Esophagus squamous epithelium (tissue), 5 donors: ENCODE data around the gene UAP1. TPM values are rescaled to one million over a fixed set of nuclear protein-coding genes. Genes with fewer than 3 reads are reported as not detected.
A peak's percentile ranks its signal among the peaks of the same experiment; 100 is the strongest.

Source experiments
- DNase-seq: peaks from one replicate; lab custom pipeline; 2025; lab: John Stamatoyannopoulos, UW
- H3K27ac ChIP-seq, 4 donors: fragments of 200-600 bp; sonication (generic); one replicate each; pipeline ENCODE4 v1.5.1; 2016 to 2019; ENCODE audit warnings: mild to moderate bottlenecking in 1 of 4
- H3K27me3 ChIP-seq, 4 donors: fragments of 200-600 bp; sonication (generic); 1 replicate in 3 of 4; 2 replicates in 1 of 4; pipeline versions ENCODE4 v1.5.1 to v1.6.0; 2017 to 2021; ENCODE audit warnings: antibody characterized with exemption in 1 of 4
- H3K36me3 ChIP-seq, 3 donors: fragments of 200-600 bp; sonication (generic); one replicate each; pipeline ENCODE4 v1.5.1; 2016 to 2019
- H3K4me1 ChIP-seq, 3 donors: fragments of 200-600 bp; sonication (generic); one replicate each; pipeline ENCODE4 v1.5.1; 2017 to 2019
- H3K4me3 ChIP-seq, 4 donors: fragments of 200-600 bp; sonication (generic); 1 replicate in 3 of 4; 2 replicates in 1 of 4; pipeline ENCODE4 v1.5.1; 2016 to 2019; ENCODE audit warnings: mild to moderate bottlenecking in 2 of 4, moderate library complexity in 1 of 4
- H3K9me3 ChIP-seq, 3 donors: fragments of 200-600 bp; sonication (generic); one replicate each; pipeline ENCODE4 v1.5.1; 2016 to 2019
- POLR2A ChIP-seq, 4 donors: fragments of 450-650 bp; IDR thresholded peaks; one replicate each; pipeline ENCODE4 v1.6.1; 2017; ENCODE audit warnings: antibody characterized with exemption in 4 of 4, mild to moderate bottlenecking in 4 of 4, moderate library complexity in 3 of 4
- WGBS, 2 donors: methylation state at CpG; one replicate each; pipeline ENCODE4 v1.1.5; 2018; 5-methylcytosine and 5-hydroxymethylcytosine counted together
- intact Hi-C: fragments of 100-400 bp; cut with DNase I; formaldehyde crosslinking; loops from one replicate; pipeline ENCODE4 v1.15.0; 2022
- total RNA-seq, 4 donors: library from RNA; depleted of rRNA; stranded (reverse); fragments of >200 nt; gene quantifications; one replicate each; pipeline ENCODE4 v1.1.0, GENCODE V29; 2016
- TF ChIP-seq, protein P1 (sequence below), 6 experiments: fragments of 450-650 bp in 4 of 6; fragments of 200-600 bp in 2 of 6; sonication (generic) in 2 of 6; IDR thresholded peaks; one replicate each; pipeline ENCODE4 v1.5.1; 2016 to 2019; ENCODE audit warnings: antibody characterized with exemption in 6 of 6, mild to moderate bottlenecking in 4 of 6, moderate library complexity in 4 of 6
- donor health status: DM: yes; HTN: yes; CAD: no.

Gene UAP1
- total RNA-seq, 4 donors from 2014 or later: 36.4 to 64.3 (median 49.3) TPM

DNA sequence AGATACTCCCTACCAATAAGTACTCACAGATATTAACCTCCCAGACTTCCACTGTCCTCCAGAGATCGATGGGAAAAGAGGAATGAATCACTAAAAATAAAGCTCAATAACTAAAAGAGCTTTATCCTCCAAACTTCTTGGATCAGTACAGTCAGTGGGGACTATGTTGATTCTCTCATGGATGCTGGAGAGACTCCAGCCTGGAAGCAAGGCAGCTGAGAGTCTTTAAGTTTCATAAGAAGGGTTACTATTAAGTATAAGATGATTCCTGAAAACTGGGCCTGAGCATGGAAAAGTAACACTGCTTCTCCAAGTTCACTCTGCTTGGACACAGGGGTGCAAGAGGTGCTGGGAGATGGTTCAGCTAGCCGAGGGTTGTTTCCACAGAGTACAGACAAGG is 64.6 kb downstream of the UAP1 start:
- TF ChIP-seq, protein P1, sequence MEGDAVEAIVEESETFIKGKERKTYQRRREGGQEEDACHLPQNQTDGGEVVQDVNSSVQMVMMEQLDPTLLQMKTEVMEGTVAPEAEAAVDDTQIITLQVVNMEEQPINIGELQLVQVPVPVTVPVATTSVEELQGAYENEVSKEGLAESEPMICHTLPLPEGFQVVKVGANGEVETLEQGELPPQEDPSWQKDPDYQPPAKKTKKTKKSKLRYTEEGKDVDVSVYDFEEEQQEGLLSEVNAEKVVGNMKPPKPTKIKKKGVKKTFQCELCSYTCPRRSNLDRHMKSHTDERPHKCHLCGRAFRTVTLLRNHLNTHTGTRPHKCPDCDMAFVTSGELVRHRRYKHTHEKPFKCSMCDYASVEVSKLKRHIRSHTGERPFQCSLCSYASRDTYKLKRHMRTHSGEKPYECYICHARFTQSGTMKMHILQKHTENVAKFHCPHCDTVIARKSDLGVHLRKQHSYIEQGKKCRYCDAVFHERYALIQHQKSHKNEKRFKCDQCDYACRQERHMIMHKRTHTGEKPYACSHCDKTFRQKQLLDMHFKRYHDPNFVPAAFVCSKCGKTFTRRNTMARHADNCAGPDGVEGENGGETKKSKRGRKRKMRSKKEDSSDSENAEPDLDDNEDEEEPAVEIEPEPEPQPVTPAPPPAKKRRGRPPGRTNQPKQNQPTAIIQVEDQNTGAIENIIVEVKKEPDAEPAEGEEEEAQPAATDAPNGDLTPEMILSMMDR (IDR thresholded peaks at IDR 0.05): no peak
- no peak for TF ChIP-seq POLR2A (IDR thresholded peaks at IDR 0.05)
- 48 to 49% methylated on average over 2 of the region's 2 CpGs for WGBS, 2 donors
- Histone ChIP-seq H3K9me3 (no peaks in the 10 kb centered on the region), H3K27me3 (no peaks in the 10 kb centered on the region), H3K36me3 (no peaks in the 10 kb centered on the region), H3K4me3 (peak overlapping the region in 2 of 4 donors; percentile 20 to 47), H3K4me1 (peaks cover 0 to 25% (median 7%) of the 10 kb centered on the region in 3 donors), H3K27ac (peak overlapping the region; percentile 45 to 70 (median 64))
- intact Hi-C loops: no loop called here
- DNase-seq: no peak

DNA sequence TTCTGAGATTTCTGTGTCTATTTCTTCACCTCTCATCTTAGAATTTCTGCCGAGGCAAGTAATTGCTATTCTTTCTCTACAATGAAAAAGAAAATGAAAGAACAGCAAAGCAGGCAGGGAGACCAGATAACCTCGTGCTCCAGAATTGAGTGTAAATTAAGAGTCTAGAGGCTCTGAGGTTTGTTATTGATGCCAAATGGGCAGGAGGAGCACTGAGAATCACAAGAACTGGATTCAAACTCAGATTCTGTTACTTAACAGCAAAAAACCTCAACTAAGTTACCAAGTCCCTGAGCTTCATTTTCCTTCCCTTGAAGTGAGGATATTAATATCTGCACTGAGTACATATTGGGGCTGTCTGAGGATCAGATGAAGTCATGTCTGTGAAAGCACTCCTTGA is 65.2 kb downstream of the UAP1 start:
- Histone ChIP-seq H3K9me3 (no peaks in the 10 kb centered on the region), H3K4me3 (peak overlapping the region in 2 of 4 donors; percentile 20 to 47), H3K36me3 (no peaks in the 10 kb centered on the region), H3K27me3 (no peaks in the 10 kb centered on the region), H3K4me1 (peaks cover 0 to 25% (median 7%) of the 10 kb centered on the region in 3 donors), H3K27ac (peak overlapping the region; percentile 45 to 70 (median 64))
- no peak for DNase-seq
- intact Hi-C loops: no loop called here
- TF ChIP-seq POLR2A (IDR thresholded peaks at IDR 0.05): no peak
- TF ChIP-seq, protein P1 (IDR thresholded peaks at IDR 0.05): no peak
- 3 to 9% methylated on average over 2 of the region's 2 CpGs for WGBS, 2 donors

DNA sequence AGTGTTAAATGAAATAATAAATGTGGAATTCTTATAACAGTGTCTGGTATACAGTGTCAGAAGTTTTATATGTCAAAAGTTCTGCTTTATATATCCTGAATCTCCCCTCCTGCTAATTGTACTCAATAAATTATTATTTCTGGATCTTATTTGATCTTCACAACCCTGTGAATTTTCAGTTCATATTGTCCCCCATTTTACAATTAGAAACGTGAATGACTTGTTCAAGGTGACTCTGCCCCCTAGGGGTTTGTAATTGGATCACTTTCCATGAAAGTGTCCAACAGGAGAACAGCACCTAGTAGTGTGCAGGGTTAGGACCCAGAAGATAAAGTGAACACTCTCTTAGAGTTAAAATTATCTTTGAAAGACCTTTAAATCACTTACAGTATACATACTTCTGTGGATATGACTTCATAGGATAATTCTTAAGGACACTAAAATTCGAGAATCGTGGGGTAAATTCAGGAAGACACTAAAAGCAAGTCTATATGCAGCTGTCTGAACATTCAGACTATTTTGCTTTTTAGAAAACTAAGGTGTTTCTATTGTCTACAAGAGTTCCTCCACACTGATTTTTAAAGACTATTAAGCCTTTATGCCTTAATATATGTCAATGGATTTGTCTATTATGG is 66.3 kb downstream of the UAP1 start:
- TF ChIP-seq, protein P1 (IDR thresholded peaks at IDR 0.05): peak in 3 of 6 experiments; percentile 18 to 39 (median 26)
- no peak for TF ChIP-seq POLR2A (IDR thresholded peaks at IDR 0.05)
- no peaks in the 10 kb centered on the region for H3K36me3 ChIP-seq
- no peak overlapping the region for H3K4me3 ChIP-seq
- intact Hi-C loops: no loop called here
- H3K4me1 ChIP-seq: peaks cover 0 to 25% (median 7%) of the 10 kb centered on the region in 3 donors
- no peak overlapping the region for H3K27ac ChIP-seq
- H3K9me3 ChIP-seq: no peaks in the 10 kb centered on the region
- 61 to 63% methylated on average over 3 of the region's 3 CpGs for WGBS, 2 donors
- no peaks in the 10 kb centered on the region for H3K27me3 ChIP-seq
- DNase-seq: no peak

DNA sequence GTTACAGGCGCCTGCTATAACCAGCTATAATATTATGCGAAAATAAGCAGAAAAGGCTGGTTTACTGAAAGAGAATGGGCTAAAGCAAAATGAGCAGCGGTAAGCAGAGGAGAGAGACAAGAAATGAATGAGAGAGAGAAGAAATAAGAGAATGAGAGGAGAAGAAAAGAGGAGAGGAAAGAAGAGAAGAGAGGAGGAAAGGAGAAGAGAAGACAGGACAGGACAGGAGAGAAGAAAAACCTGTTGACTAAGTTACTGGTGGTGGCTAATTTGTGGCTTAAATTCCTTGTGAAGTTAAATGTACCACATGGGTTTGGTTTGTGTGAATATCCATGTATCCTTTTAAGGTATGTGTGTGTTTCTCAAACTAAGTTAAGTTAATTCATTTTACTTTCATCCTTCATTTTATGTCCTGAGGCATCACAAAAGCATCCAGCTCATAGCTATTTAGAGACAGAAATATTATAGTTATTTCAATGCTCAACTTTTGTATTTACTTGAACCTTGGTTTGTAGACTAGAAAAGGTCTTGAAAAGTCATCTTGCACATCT is 67.6 kb downstream of the UAP1 start:
- intact Hi-C loops: no loop called here
- 89 to 95% methylated on average over 3 of the region's 3 CpGs for WGBS, 2 donors
- H3K9me3 ChIP-seq: no peaks in the 10 kb centered on the region
- no peaks in the 10 kb centered on the region for H3K36me3 ChIP-seq
- peaks cover 0 to 25% (median 7%) of the 10 kb centered on the region in 3 donors for H3K4me1 ChIP-seq
- TF ChIP-seq POLR2A (IDR thresholded peaks at IDR 0.05): no peak
- TF ChIP-seq, protein P1 (IDR thresholded peaks at IDR 0.05): no peak
- no peak overlapping the region for H3K4me3 ChIP-seq
- no peaks in the 10 kb centered on the region for H3K27me3 ChIP-seq
- peak overlapping the region in 3 of 4 donors; percentile 83 to 86 (median 85) for H3K27ac ChIP-seq
- DNase-seq: no peak

DNA sequence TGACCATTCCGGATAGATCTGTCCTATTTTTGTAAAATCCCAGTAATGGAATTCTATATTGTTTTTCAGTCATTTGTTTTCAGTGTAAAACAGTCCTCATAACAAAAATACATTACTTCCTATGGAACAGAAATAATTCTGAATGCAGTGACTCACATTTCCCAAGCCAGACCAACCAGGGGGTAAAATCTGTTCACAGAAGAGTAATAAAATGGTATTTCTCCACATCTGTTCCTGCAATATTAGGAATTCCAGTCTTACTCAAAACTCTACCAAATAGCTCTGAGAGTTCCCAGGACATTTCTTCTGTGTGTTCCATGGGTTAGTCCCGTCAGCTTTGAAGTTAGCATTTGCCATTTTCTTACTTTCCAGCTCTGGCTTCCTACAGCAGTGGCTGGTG is 68.1 kb downstream of the UAP1 start:
- intact Hi-C loops: no loop called here
- Histone ChIP-seq H3K9me3 (no peaks in the 10 kb centered on the region), H3K4me3 (no peak overlapping the region), H3K27ac (peak overlapping the region in 3 of 4 donors; percentile 83 to 86 (median 85)), H3K36me3 (no peaks in the 10 kb centered on the region), H3K27me3 (no peaks in the 10 kb centered on the region), H3K4me1 (peaks cover 0 to 27% (median 7%) of the 10 kb centered on the region in 3 donors)
- DNase-seq: no peak
- WGBS, 2 donors: 77 to 79% methylated on average over 2 of the region's 2 CpGs
- no peak for TF ChIP-seq POLR2A (IDR thresholded peaks at IDR 0.05)
- TF ChIP-seq, protein P1 (IDR thresholded peaks at IDR 0.05): no peak
